GM18526 (cell line): ENCODE results near the gene SYT1.

Source experiments
- POLR2A ChIP-seq: IDR thresholded peaks from 3 replicates; pipeline ENCODE4 v1.6.1; 2011; ENCODE audit not compliant: insufficient read length; ENCODE audit errors: extremely low read depth

The SYT1 gene

GRCh38 chr12:79373896-79374499 lies 509.4 kb downstream of the SYT1 start:
- TF ChIP-seq POLR2A = no peak

- no peak for TF ChIP-seq POLR2A
Observed at GRCh38 chr12:79374545-79374944, 510.0 kb downstream of the SYT1 start.

- no peak for TF ChIP-seq POLR2A
Observed at GRCh38 chr12:79375050-79375449, 510.5 kb downstream of the SYT1 start.

GRCh38 chr12:79378496-79378895 lies 513.9 kb downstream of the SYT1 start:
- TF ChIP-seq POLR2A = no peak

- no peak for TF ChIP-seq POLR2A
Observed at GRCh38 chr12:79380402-79380801, 515.8 kb downstream of the SYT1 start.

GRCh38 chr12:79381248-79382208 lies 517.0 kb downstream of the SYT1 start:
- TF ChIP-seq POLR2A = no peak

GRCh38 chr12:79384551-79384950 lies 520.0 kb downstream of the SYT1 start:
- TF ChIP-seq POLR2A = no peak

GRCh38 chr12:79388011-79388410 lies 523.4 kb downstream of the SYT1 start:
- no peak for TF ChIP-seq POLR2A

- TF ChIP-seq POLR2A = no peak
Observed at GRCh38 chr12:79393842-79394241, 529.3 kb downstream of the SYT1 start.

GRCh38 chr12:79397609-79398008 lies 533.0 kb downstream of the SYT1 start:
- TF ChIP-seq POLR2A = no peak

- TF ChIP-seq POLR2A = no peak
Observed at GRCh38 chr12:79400481-79400880, 535.9 kb downstream of the SYT1 start.

GRCh38 chr12:79402606-79403005 lies 538.0 kb downstream of the SYT1 start:
- TF ChIP-seq POLR2A = no peak

- no peak for TF ChIP-seq POLR2A
Observed at GRCh38 chr12:79406993-79407392, 542.4 kb downstream of the SYT1 start.

- no peak for TF ChIP-seq POLR2A
Observed at GRCh38 chr12:79407671-79408622, 543.4 kb downstream of the SYT1 start.

- no peak for TF ChIP-seq POLR2A
Observed at GRCh38 chr12:79408689-79409088, 544.1 kb downstream of the SYT1 start.
